Measurements from ENCODE around the gene GALNT2.

DNA sequence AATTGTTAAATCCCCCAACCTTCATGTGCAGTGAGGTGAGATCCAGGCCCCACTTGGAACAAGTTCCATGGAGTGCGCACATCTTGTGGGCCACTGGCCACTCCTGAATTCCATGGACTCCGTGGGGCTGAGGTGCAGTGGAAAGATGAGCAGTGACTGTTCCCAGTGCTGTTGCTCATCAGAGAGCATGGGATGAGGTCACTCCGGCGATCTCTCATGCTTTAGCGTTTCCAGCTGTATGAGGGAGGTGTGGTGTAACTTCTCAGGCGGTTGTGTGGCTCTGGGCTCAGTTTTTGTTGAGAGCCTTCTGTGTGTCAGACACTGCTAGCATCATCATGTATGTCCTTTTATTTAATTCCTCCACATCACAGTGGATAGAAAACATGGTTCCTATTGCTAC lies 96.2 kb downstream of the GALNT2 start:
- no peak for TF ChIP-seq POLR2AphosphoS5 (IDR thresholded peaks at IDR 0.05; ENCODE audit: low read depth, low read length)
- TF ChIP-seq SIN3A (IDR thresholded peaks at IDR 0.05; ENCODE audit: borderline replicate concordance, insufficient read depth, low read length) = no peak
- no peak for TF ChIP-seq TAF1 (IDR thresholded peaks at IDR 0.05; ENCODE audit: borderline replicate concordance, insufficient read depth, low read length)
- TF ChIP-seq, protein P1, sequence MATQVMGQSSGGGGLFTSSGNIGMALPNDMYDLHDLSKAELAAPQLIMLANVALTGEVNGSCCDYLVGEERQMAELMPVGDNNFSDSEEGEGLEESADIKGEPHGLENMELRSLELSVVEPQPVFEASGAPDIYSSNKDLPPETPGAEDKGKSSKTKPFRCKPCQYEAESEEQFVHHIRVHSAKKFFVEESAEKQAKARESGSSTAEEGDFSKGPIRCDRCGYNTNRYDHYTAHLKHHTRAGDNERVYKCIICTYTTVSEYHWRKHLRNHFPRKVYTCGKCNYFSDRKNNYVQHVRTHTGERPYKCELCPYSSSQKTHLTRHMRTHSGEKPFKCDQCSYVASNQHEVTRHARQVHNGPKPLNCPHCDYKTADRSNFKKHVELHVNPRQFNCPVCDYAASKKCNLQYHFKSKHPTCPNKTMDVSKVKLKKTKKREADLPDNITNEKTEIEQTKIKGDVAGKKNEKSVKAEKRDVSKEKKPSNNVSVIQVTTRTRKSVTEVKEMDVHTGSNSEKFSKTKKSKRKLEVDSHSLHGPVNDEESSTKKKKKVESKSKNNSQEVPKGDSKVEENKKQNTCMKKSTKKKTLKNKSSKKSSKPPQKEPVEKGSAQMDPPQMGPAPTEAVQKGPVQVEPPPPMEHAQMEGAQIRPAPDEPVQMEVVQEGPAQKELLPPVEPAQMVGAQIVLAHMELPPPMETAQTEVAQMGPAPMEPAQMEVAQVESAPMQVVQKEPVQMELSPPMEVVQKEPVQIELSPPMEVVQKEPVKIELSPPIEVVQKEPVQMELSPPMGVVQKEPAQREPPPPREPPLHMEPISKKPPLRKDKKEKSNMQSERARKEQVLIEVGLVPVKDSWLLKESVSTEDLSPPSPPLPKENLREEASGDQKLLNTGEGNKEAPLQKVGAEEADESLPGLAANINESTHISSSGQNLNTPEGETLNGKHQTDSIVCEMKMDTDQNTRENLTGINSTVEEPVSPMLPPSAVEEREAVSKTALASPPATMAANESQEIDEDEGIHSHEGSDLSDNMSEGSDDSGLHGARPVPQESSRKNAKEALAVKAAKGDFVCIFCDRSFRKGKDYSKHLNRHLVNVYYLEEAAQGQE (IDR thresholded peaks at IDR 0.05; ENCODE audit: insufficient read depth in 1 of 2, low read depth in 2 of 2, low read length in 2 of 2) = no peak
- TF ChIP-seq FOXP2 (optimal IDR thresholded peaks at IDR 0.05; ENCODE audit: borderline replicate concordance, extremely low read depth, extremely low read length, insufficient read depth) = no peak
